ENCODE data around the gene OR5AP2.
"Not testable (repeated sequence)": the region's sequence is repeated elsewhere in the genome, so short reads cannot be mapped to it uniquely, and the experiment has no call there.

Gene OR5AP2

GRCh38 chr11:56642339-56642738 lies at the start of gene OR5AP2:
Gene OR5AP2 (minus strand): TSS chr11:56642439. CDS start chr11:56642439, 0 bp downstream.
- DNase-seq (ENCODE audit: low spot score): no peak

GRCh38 chr11:56691179-56691578 lies 48.9 kb upstream of the OR5AP2 start:
- DNase-seq (ENCODE audit: low spot score): not testable (repeated sequence)

- DNase-seq (ENCODE audit: low spot score): no peak
These were observed 46.4 kb upstream of the OR5AP2 start for GRCh38 chr11:56688554-56689100.

GRCh38 chr11:56670984-56671383 lies 28.7 kb upstream of the OR5AP2 start:
- no peak for DNase-seq (ENCODE audit: low spot score)

- no peak for DNase-seq (ENCODE audit: low spot score)
These were observed 21.1 kb upstream of the OR5AP2 start, which contains the start of gene OR5AR1 for GRCh38 chr11:56663386-56663785. Gene OR5AR1 (plus strand): TSS chr11:56663686. CDS start chr11:56663686, 0 bp downstream.

- no peak for DNase-seq (ENCODE audit: low spot score)
These were observed 17.5 kb upstream of the OR5AP2 start for GRCh38 chr11:56659755-56660154.

GRCh38 chr11:56637500-56637899 lies 4.7 kb downstream of the OR5AP2 start:
- DNase-seq (ENCODE audit: low spot score): no peak

GRCh38 chr11:56636861-56637260 lies 5.4 kb downstream of the OR5AP2 start:
- DNase-seq (ENCODE audit: low spot score): no peak

- no peak for DNase-seq (ENCODE audit: low spot score)
These were observed 9.9 kb downstream of the OR5AP2 start for GRCh38 chr11:56632329-56632728.

GRCh38 chr11:56625946-56626345 lies 16.3 kb downstream of the OR5AP2 start:
- DNase-seq (ENCODE audit: low spot score): no peak

- DNase-seq (ENCODE audit: low spot score): no peak
These were observed 17.6 kb downstream of the OR5AP2 start for GRCh38 chr11:56624661-56625110.

- DNase-seq (ENCODE audit: low spot score): no peak
These were observed 31.1 kb downstream of the OR5AP2 start for GRCh38 chr11:56611174-56611573.

- not testable (repeated sequence) for DNase-seq (ENCODE audit: low spot score)
These were observed 50.0 kb downstream of the OR5AP2 start for GRCh38 chr11:56592088-56592717.
